Skeletal muscle tissue (tissue), 4 donors: Measurements from ENCODE around the gene FAM110C. TPM values are rescaled to one million over a fixed set of nuclear protein-coding genes. Genes with fewer than 3 reads are reported as not detected.

Source experiments
- H3K27ac ChIP-seq: one replicate; pipeline ENCODE4 v1.7.0; 2013; ENCODE audit warnings: mild to moderate bottlenecking, low read depth, low read length, inconsistent platforms
- H3K27me3 ChIP-seq, 3 donors: one replicate each; pipeline ENCODE4 v1.7.0; 2013; ENCODE audit warnings: low read length in 3 of 3; ENCODE audit not compliant: control insufficient read depth in 3 of 3, insufficient read depth in 3 of 3
- H3K36me3 ChIP-seq, 3 donors: one replicate each; pipeline ENCODE4 v1.7.0; 2013; ENCODE audit warnings: low read length in 3 of 3; ENCODE audit not compliant: control insufficient read depth in 3 of 3, insufficient read depth in 3 of 3
- H3K4me1 ChIP-seq, 3 donors: one replicate each; pipeline ENCODE4 v1.7.0; 2013; ENCODE audit warnings: low read length in 3 of 3, mild to moderate bottlenecking in 3 of 3; ENCODE audit not compliant: control insufficient read depth in 3 of 3, insufficient read depth in 3 of 3
- H3K4me3 ChIP-seq, 3 donors: one replicate each; pipeline ENCODE4 v1.7.0; 2013; ENCODE audit warnings: low read length in 3 of 3
- H3K9ac ChIP-seq, 3 donors: one replicate each; pipeline ENCODE4 v1.7.0; 2013; ENCODE audit warnings: low read length in 3 of 3, mild to moderate bottlenecking in 3 of 3, moderate library complexity in 2 of 3, low read depth in 1 of 3
- H3K9me3 ChIP-seq, 3 donors: one replicate each; pipeline ENCODE4 v1.7.0; 2013; ENCODE audit warnings: low read length in 3 of 3; ENCODE audit not compliant: control insufficient read depth in 3 of 3
- total RNA-seq: library from RNA; depleted of rRNA; stranded (reverse); fragments of >200 nt; gene quantifications from one replicate; pipeline ENCODE4 v1.2.3, GENCODE V29; 2014
- donor health status: Osteomylitis.

Gene FAM110C
- total RNA-seq, 1 donor from 2014 or later = under 0.01 TPM

DNA sequence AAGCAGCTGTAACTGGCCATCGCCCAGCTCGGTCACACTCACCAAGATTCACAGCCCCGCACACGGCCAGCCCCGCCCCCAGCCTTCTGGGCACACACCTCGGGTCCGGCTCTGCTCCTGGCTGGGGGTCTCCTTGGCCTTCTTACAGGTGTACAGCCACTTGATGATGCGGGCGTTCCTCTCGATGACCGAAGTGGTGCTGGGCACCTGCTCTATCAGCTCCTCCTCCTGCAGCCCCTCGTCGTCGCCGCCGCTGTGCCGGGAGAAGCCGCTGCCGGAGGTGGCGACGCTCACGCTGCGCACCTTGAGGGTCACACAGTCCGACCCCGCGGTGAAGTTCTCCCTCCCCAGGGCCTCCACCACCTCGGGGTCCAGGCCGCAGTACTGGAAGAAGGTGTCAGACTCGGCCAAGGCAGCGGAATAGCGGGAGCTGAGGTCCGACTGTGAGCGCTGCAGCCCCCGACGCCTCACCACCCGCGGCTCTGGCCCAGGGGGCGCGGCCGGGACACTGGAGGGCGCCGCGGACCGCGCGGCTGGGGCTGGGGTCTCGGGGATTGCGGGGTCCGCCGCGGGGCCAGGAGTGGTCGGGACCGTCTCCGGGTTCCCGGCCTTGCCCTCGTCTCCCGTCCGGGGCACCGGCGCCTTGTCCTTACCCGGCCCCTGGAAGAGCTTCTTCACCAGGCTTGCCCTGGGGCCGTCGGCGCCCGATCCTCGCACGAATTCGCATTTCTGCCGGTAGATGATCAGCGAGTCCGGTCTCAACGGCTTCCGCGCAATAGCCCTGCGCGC is 769 bp downstream of the FAM110C start:
- Histone ChIP-seq H3K27ac (no peak overlapping the region), H3K4me1 (peaks cover 7 to 9% (median 8%) of the 10 kb centered on the region in 3 donors), H3K9me3 (no peaks in the 10 kb centered on the region), H3K36me3 (no peaks in the 10 kb centered on the region), H3K4me3 (no peak overlapping the region), H3K27me3 (peaks cover 31 to 39% (median 32%) of the 10 kb centered on the region in 3 donors), H3K9ac (no peak overlapping the region)

DNA sequence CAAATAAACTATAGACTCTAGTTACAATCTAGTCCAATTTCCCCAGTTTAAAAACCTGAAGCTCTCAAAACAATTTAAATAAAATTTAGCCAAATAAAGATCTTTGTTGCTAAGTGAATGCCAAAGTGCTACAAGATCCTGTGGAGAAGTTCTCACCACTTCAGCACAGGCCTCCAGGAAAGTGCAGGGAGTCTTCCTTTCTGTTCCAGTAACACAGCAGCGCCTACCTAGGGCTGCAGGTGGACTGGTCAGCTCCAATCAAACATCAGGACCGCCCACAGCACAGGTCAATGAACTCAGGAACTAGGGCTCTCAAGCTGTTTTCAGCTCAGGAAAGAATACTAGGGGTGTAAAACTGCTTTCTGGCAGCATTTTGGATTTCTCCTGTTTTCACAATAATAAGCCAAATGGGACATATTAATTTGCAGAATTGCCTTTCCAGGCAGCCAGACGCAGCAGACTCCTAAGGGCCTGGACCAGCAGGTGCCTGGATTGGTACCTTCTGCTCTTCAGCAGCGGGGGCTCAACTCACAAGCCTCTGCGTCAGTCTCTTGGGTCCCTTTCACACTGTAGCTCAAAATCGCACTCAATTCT is 1.5 kb downstream of the FAM110C start:
- Histone ChIP-seq H3K9me3 (no peaks in the 10 kb centered on the region), H3K36me3 (no peaks in the 10 kb centered on the region), H3K27ac (no peak overlapping the region), H3K4me3 (no peak overlapping the region), H3K9ac (no peak overlapping the region), H3K4me1 (peaks cover 7 to 9% (median 8%) of the 10 kb centered on the region in 3 donors), H3K27me3 (peaks cover 31 to 41% (median 32%) of the 10 kb centered on the region in 3 donors)

GRCh38 chr2:42788-43187 is 3.5 kb downstream of the FAM110C start:
- no peaks in the 10 kb centered on the region for H3K36me3 ChIP-seq
- H3K9ac ChIP-seq = no peak overlapping the region
- H3K4me1 ChIP-seq = peaks cover 7 to 9% (median 8%) of the 10 kb centered on the region in 3 donors
- no peak overlapping the region for H3K4me3 ChIP-seq
- peaks cover 31 to 42% (median 31%) of the 10 kb centered on the region in 3 donors for H3K27me3 ChIP-seq
- H3K9me3 ChIP-seq = no peaks in the 10 kb centered on the region
- no peak overlapping the region for H3K27ac ChIP-seq

- H3K36me3 ChIP-seq = no peaks in the 10 kb centered on the region
- H3K4me3 ChIP-seq = no peak overlapping the region
- H3K9me3 ChIP-seq = no peaks in the 10 kb centered on the region
- H3K9ac ChIP-seq = no peak overlapping the region
- no peaks in the 10 kb centered on the region for H3K4me1 ChIP-seq
- no peak overlapping the region for H3K27ac ChIP-seq
- peaks cover 11 to 21% (median 17%) of the 10 kb centered on the region in 3 donors for H3K27me3 ChIP-seq
These were observed 5.8 kb downstream of the FAM110C start for GRCh38 chr2:40465-40864.

DNA sequence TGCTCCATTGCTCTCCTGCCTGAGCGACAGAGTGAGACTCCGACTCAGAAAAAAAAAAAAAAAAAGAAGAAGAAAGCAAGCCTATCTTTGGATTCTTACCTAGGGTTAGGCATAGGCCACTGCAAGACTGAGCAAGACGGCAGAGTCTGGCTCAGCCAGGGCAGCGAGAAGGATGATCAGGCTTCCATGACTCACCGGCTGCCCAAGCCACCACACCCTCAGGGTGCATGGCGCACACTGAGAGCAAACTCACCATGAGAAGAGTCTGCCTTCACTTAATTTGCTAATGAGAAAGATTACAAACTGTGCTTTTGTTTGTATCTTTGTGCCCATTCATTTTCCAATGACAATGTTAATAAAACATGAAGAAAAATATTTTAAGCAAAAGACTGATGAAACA is 8.2 kb downstream of the FAM110C start:
- H3K27ac ChIP-seq = no peak overlapping the region
- no peak overlapping the region for H3K4me3 ChIP-seq
- H3K36me3 ChIP-seq = no peaks in the 10 kb centered on the region

GRCh38 chr2:36318-36717 is 10.0 kb downstream of the FAM110C start:
- Histone ChIP-seq H3K27me3 (peaks cover 0 to 5% (median 0%) of the 10 kb centered on the region in 3 donors), H3K4me1 (no peaks in the 10 kb centered on the region), H3K27ac (no peak overlapping the region), H3K4me3 (no peak overlapping the region), H3K36me3 (no peaks in the 10 kb centered on the region), H3K9ac (no peak overlapping the region), H3K9me3 (no peaks in the 10 kb centered on the region)

More for the DNA sequence above, 8.2 kb downstream of the FAM110C start:
- H3K9ac ChIP-seq = no peak overlapping the region
- no peaks in the 10 kb centered on the region for H3K4me1 ChIP-seq
- H3K27me3 ChIP-seq = peaks cover 0 to 13% (median 5%) of the 10 kb centered on the region in 3 donors
- no peaks in the 10 kb centered on the region for H3K9me3 ChIP-seq

DNA sequence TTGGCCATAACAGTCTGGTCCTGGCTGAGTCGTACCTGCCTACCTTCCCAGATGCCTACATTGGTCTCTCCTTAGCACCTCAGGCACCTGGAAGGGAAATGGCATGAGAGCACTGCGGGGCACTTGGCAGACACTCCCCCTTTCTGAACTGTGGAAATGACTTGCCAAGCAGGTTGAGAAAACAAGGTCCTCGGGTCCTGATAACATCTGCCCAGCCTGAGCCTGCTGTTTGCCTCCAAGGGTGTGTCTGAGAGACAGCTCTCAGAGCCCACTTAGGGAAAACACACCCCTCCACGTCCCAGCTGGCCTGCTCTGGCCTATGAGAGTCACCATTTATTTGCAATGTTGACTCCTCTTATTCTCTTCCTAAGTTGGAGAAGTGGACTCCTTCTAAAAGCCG is 10.5 kb downstream of the FAM110C start:
- H3K27me3 ChIP-seq = peaks cover 0 to 5% (median 0%) of the 10 kb centered on the region in 3 donors
- no peaks in the 10 kb centered on the region for H3K9me3 ChIP-seq
- no peaks in the 10 kb centered on the region for H3K4me1 ChIP-seq
- H3K36me3 ChIP-seq = no peaks in the 10 kb centered on the region
- no peak overlapping the region for H3K9ac ChIP-seq
- no peak overlapping the region for H3K27ac ChIP-seq
- no peak overlapping the region for H3K4me3 ChIP-seq

DNA sequence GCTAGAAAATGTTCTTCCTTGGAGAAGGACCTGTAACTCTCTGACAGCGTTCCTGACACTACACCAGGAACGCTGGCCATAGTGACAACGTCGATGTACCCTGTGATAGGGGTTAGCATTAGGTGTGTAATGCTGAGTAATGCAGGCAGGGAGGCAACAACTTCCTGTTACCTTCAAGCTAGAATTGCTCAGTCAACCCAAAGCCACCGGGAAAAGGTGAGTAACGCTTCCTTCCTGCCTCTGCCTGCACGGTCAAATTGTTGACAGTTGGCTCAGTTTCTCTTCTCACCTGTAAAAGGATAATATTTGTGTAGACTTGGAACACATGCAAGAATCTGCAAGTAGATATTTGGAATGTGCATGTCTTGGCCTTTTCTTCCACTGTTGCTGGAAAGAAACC is 12.7 kb downstream of the FAM110C start:
- Histone ChIP-seq H3K4me3 (no peak overlapping the region), H3K9me3 (no peaks in the 10 kb centered on the region), H3K9ac (no peak overlapping the region), H3K36me3 (no peaks in the 10 kb centered on the region), H3K27me3 (peaks cover 0 to 3% (median 0%) of the 10 kb centered on the region in 3 donors), H3K27ac (no peak overlapping the region), H3K4me1 (no peaks in the 10 kb centered on the region)

GRCh38 chr2:32068-32467 is 14.2 kb downstream of the FAM110C start:
- Histone ChIP-seq H3K27ac (no peak overlapping the region), H3K9ac (no peak overlapping the region), H3K36me3 (no peaks in the 10 kb centered on the region), H3K4me3 (no peak overlapping the region), H3K9me3 (no peaks in the 10 kb centered on the region), H3K27me3 (no peaks in the 10 kb centered on the region), H3K4me1 (no peaks in the 10 kb centered on the region)

DNA sequence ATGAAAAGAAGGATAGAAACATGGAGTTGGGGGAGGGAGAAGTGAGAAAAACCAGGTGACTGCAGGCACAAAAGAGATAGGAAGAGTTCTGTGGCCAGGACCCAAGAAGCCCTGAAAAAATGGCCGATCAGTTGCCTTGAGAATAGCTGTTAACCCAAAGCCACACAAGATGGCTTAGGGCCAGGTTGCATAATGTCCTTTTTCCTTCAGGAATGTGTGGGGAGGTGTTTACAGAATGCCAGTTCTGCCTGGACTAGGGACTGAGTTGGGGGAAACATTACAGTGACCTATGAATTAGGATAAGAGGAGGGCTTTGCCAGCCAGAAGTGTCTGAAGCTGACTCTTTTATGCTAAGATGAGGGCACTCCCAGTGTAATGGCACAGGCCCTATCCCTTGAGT is 17.1 kb downstream of the FAM110C start:
- Histone ChIP-seq H3K4me1 (no peaks in the 10 kb centered on the region), H3K4me3 (no peak overlapping the region), H3K36me3 (no peaks in the 10 kb centered on the region), H3K9me3 (no peaks in the 10 kb centered on the region), H3K27me3 (no peaks in the 10 kb centered on the region), H3K27ac (no peak overlapping the region), H3K9ac (no peak overlapping the region)
